K562 (cell line): Measurements from ENCODE around the gene MVK.

Source experiments
- CEBPB ChIP-seq: fragments of 450-650 bp; IDR thresholded peaks from 2 replicates; pipeline ENCODE4 v1.6.1; 2016; ENCODE audit warnings: missing genetic modification characterization, missing compliant biosample characterization
- FOXK1 ChIP-seq: sonication (generic); formaldehyde crosslinking; IDR thresholded peaks from 2 replicates; pipeline ENCODE4 v1.8.0; 2022; ENCODE audit warnings: missing genetic modification reagents, mild to moderate bottlenecking, borderline replicate concordance
- MTA3 ChIP-seq: fragments of 450-650 bp; formaldehyde crosslinking; IDR thresholded peaks from 2 replicates; pipeline ENCODE4 v1.6.1; 2017; ENCODE audit warnings: mild to moderate bottlenecking, borderline replicate concordance
- TFAP4 ChIP-seq: sonication (generic); formaldehyde crosslinking; IDR thresholded peaks from 2 replicates; pipeline ENCODE4 v1.8.0; 2022; ENCODE audit warnings: missing genetic modification reagents, mild to moderate bottlenecking, moderate library complexity, borderline replicate concordance
- ZHX1 ChIP-seq: fragments of 150-350 bp; conservative IDR thresholded peaks from 2 replicates; pipeline ENCODE4 v1.6.1; 2014; ENCODE audit warnings: low read length

- TF ChIP-seq CEBPB (tag): no peak
- TF ChIP-seq ZHX1: no peak
- TF ChIP-seq MTA3: no peak
- no peak for TF ChIP-seq FOXK1 (CRISPR knock-in tag)
- no peak for TF ChIP-seq TFAP4 (CRISPR knock-in tag)
Observed at GRCh38 chr12:109592195-109592904, 18.8 kb downstream of the MVK start.
